ENCODE data around the gene PCNX2. TPM values are rescaled to one million over a fixed set of nuclear protein-coding genes. Genes with fewer than 3 reads are reported as not detected.

The PCNX2 gene
- total RNA-seq, 1 experiment from 2014 or later: 15.3 TPM

- no peaks in the 10 kb centered on the region for H3K36me3 ChIP-seq (ENCODE audit: control insufficient read depth in 1 of 2, insufficient read depth in 2 of 2, low read length in 2 of 2)
- no peak overlapping the region for H3K4me3 ChIP-seq (replicated peaks in 1 of 2; ENCODE audit: low read depth in 1 of 2, low read length in 2 of 2)
- H3K9me3 ChIP-seq (ENCODE audit: control insufficient read depth in 1 of 2, insufficient read depth in 1 of 2, low read depth in 1 of 2, low read length in 2 of 2): no peaks in the 10 kb centered on the region
- no peaks in the 10 kb centered on the region for H3K9me2 ChIP-seq (ENCODE audit: insufficient read depth)
- no TSS peak for BruUV-seq (replicated peaks)
- H3K27me3 ChIP-seq (ENCODE audit: insufficient read depth, low read length): no peaks in the 10 kb centered on the region
- DNase-seq (ENCODE audit: low read depth, low spot score): no peak
- no peaks in the 10 kb centered on the region for H3K4me1 ChIP-seq (ENCODE audit: control insufficient read depth in 1 of 2, insufficient read depth in 2 of 2, low read length in 2 of 2)
- intact Hi-C loops (cut with micrococcal nuclease): no loop called here
- ChIA-PET POLR2A (no interaction called here), CTCF (no interaction called here), RAD21 (ENCODE audit: low non-redundant PET in 1 of 2, low total read pairs in 2 of 2, uncharacterized antibody in 2 of 2, unreplicated experiment in 2 of 2) (no interaction called here)
- no peak overlapping the region for H2AFZ ChIP-seq (ENCODE audit: low read depth, low read length, poor library complexity, severe bottlenecking)
- H4K20me1 ChIP-seq (ENCODE audit: insufficient read depth): no peaks in the 10 kb centered on the region
- H3K9ac ChIP-seq (ENCODE audit: low read length): no peak overlapping the region
- no peak overlapping the region for H3K4me2 ChIP-seq (ENCODE audit: low read length)
- ATAC-seq: no peak
- TF ChIP-seq YY1 (IDR thresholded peaks at IDR 0.05; ENCODE audit: extremely low read depth, insufficient replicate concordance, low read depth, low read length) (no peak), EZH2 (IDR thresholded peaks at IDR 0.05) (no peak), CEBPB (IDR thresholded peaks at IDR 0.05; ENCODE audit: low read depth) (no peak), EZH2phosphoT487 (IDR thresholded peaks at IDR 0.05; ENCODE audit: borderline replicate concordance) (no peak), JUND (IDR thresholded peaks at IDR 0.05) (no peak), ZBTB33 (IDR thresholded peaks at IDR 0.05; ENCODE audit: extremely low read depth, insufficient replicate concordance, low read length) (no peak), CBX3 (IDR thresholded peaks at IDR 0.05; ENCODE audit: low read depth) (no peak), POLR2A (IDR thresholded peaks at IDR 0.05; ENCODE audit: borderline replicate concordance, extremely low read depth, insufficient read depth, insufficient read length) (no peak)
- no peaks in the 10 kb centered on the region for H3K79me2 ChIP-seq (ENCODE audit: insufficient read depth, low read length)
- H3K27ac ChIP-seq (ENCODE audit: low read depth, low read length): no peak overlapping the region
Measured at GRCh38 chr1:232980986-232981560, 314.5 kb downstream of the PCNX2 start.

All from HCT116 (cell line).